CD4-positive, alpha-beta T cell (primary cell): ENCODE results near the gene FNBP1. TPM values are rescaled to one million over a fixed set of nuclear protein-coding genes. Genes with fewer than 3 reads are reported as not detected.
"Not testable (repeated sequence)": the region's sequence is repeated elsewhere in the genome, so short reads cannot be mapped to it uniquely, and the experiment has no call there.

Experiments used
- ATAC-seq: fragments of 200-7000 bp; cut with Tn5 transposase; one replicate; pipeline ENCODE4 v1.10.0; 2022; ENCODE audit warnings: mild to moderate bottlenecking; ENCODE audit not compliant: poor library complexity
- CTCF ChIA-PET: fragments of 350-600 bp; sonication (Branson Sonifier 250); formaldehyde crosslinking; loops from one replicate; lab custom pipeline; 2021; ENCODE audit warnings: antibody characterized with exemption, inconsistent platforms; lab: Charles Lee
- POLR2A ChIA-PET: fragments of 350-600 bp; sonication (Branson Sonifier 250); formaldehyde crosslinking; loops from one replicate; lab custom pipeline; 2021; ENCODE audit warnings: antibody characterized with exemption, inconsistent platforms; lab: Charles Lee
- DNase-seq, 14 experiments: peaks; one replicate each; pipeline ENCODE4 v3.0.0-alpha.2; 2013 to 2020; ENCODE audit warnings: mixed read lengths in 2 of 14
- H3K27ac ChIP-seq, 2 donors: one replicate each; pipeline versions ENCODE4 v1.5.1 to v1.7.0; 2013; ENCODE audit warnings: low read length in 2 of 2, low read depth in 1 of 2, mild to moderate bottlenecking in 1 of 2
- H3K27me3 ChIP-seq, 2 experiments: 1 replicate in 1 of 2; 2 replicates in 1 of 2; pipeline versions ENCODE4 v1.6.1 to v1.7.0; 2013; ENCODE audit warnings: low read length in 2 of 2, control low read depth in 1 of 2, mild to moderate bottlenecking in 1 of 2, moderate library complexity in 1 of 2; ENCODE audit not compliant: insufficient read depth in 2 of 2, control insufficient read depth in 1 of 2
- H3K36me3 ChIP-seq: one replicate; pipeline ENCODE4 v1.6.1; 2013; ENCODE audit warnings: low read length, control low read depth; ENCODE audit not compliant: insufficient read depth
- H3K4me1 ChIP-seq: one replicate; pipeline ENCODE4 v1.6.1; 2013; ENCODE audit warnings: low read length, control low read depth; ENCODE audit not compliant: insufficient read depth
- H3K4me3 ChIP-seq: one replicate; pipeline ENCODE4 v1.5.1; 2013; ENCODE audit warnings: mild to moderate bottlenecking, low read length, moderate library complexity
- H3K9me3 ChIP-seq, 2 experiments: 1 replicate in 1 of 2; 2 replicates in 1 of 2; pipeline versions ENCODE4 v1.6.1 to v1.7.0; 2013; ENCODE audit warnings: low read length in 2 of 2, mild to moderate bottlenecking in 2 of 2, control low read depth in 1 of 2, moderate library complexity in 1 of 2; ENCODE audit not compliant: control insufficient read depth in 1 of 2, insufficient read depth in 1 of 2
- H3K27ac Mint-ChIP-seq: one replicate; pipeline ENCODE4 v1.8.0; 2020; ENCODE audit warnings: mixed read lengths
- H3K27me3 Mint-ChIP-seq: one replicate; pipeline ENCODE4 v1.8.0; 2021; ENCODE audit warnings: mixed read lengths
- H3K36me3 Mint-ChIP-seq: one replicate; pipeline ENCODE4 v1.8.0; 2021; ENCODE audit warnings: low read depth, mixed read lengths
- H3K4me1 Mint-ChIP-seq: one replicate; pipeline ENCODE4 v1.8.0; 2021; ENCODE audit warnings: low read depth, mixed read lengths
- H3K4me3 Mint-ChIP-seq: one replicate; pipeline ENCODE4 v1.8.0; 2020; ENCODE audit warnings: mild to moderate bottlenecking, mixed read lengths
- H3K9me3 Mint-ChIP-seq: one replicate; pipeline ENCODE4 v1.8.0; 2020; ENCODE audit warnings: mixed read lengths
- CTCF ChIP-seq: fragments of 200-600 bp; IDR thresholded peaks from one replicate; pipeline ENCODE4 v1.8.0; 2022; ENCODE audit warnings: antibody characterized with exemption, mild to moderate bottlenecking
- intact Hi-C, 2 experiments: fragments of 100-400 bp; cut with DNase I in 1 of 2; cut with micrococcal nuclease in 1 of 2; formaldehyde crosslinking; loops; one replicate each; pipeline versions ENCODE4 v1.15.1 to v1.9.0; 2023 to 2025; cut with DNase I, micrococcal nuclease
- total RNA-seq, 174 experiments: library from RNA in 2 of 174; stranded (reverse) in 2 of 174; gene quantifications; one replicate each; pipeline ENCODE4 v1.2.3 and lab custom pipeline; 2021 to 2026

Gene FNBP1
- total RNA-seq, 2 experiments from 2014 or later = 166 to 181 TPM

GRCh38 chr9:129952337-129952736 lies 90.7 kb downstream of the FNBP1 start:
- ChIA-PET POLR2A (no interaction called here), CTCF (no interaction called here)
- Mint-ChIP-seq H3K4me1 (peaks cover 48% of the 10 kb centered on the region), H3K27me3 (no peaks in the 10 kb centered on the region), H3K9me3 (no peaks in the 10 kb centered on the region), H3K27ac (peak overlapping the region; percentile 20), H3K36me3 (peaks cover 85% of the 10 kb centered on the region), H3K4me3 (no peak overlapping the region)
- Histone ChIP-seq H3K27me3 (no peaks in the 10 kb centered on the region), H3K4me1 (peaks cover 30% of the 10 kb centered on the region), H3K9me3 (no peaks in the 10 kb centered on the region), H3K4me3 (no peak overlapping the region), H3K27ac (no peak overlapping the region), H3K36me3 (peaks cover 84% of the 10 kb centered on the region)
- no peak for TF ChIP-seq CTCF
- ATAC-seq = no peak
- DNase-seq = no peak
- intact Hi-C loops = no loop called here

GRCh38 chr9:129949821-129950220 lies 93.2 kb downstream of the FNBP1 start:
- ATAC-seq (no peak), DNase-seq (no peak)
- ChIA-PET POLR2A (no interaction called here), CTCF (interaction anchor here (1.5 kb wide), 1 partner anchor 13 kb away, joined by 3 read pairs; no protein-coding TSS in a partner anchor)
- H3K9me3 ChIP-seq = no peaks in the 10 kb centered on the region
- no peak for TF ChIP-seq CTCF
- Mint-ChIP-seq H3K4me3 (no peak overlapping the region), H3K9me3 (no peaks in the 10 kb centered on the region), H3K27me3 (no peaks in the 10 kb centered on the region), H3K4me1 (peaks cover 48% of the 10 kb centered on the region), H3K27ac (peak overlapping the region; percentile 79), H3K36me3 (peaks cover 82% of the 10 kb centered on the region)
- intact Hi-C loops = loop anchor here in 1 of 2 experiments (10.0 kb wide), 1 partner anchor 115 kb away; the partner anchor contains the start of genes C9orf78 and USP20
- no peak overlapping the region for H3K4me3 ChIP-seq
- peaks cover 60% of the 10 kb centered on the region for H3K36me3 ChIP-seq
- no peak overlapping the region for H3K27ac ChIP-seq
- no peaks in the 10 kb centered on the region for H3K27me3 ChIP-seq
- H3K4me1 ChIP-seq = peaks cover 28% of the 10 kb centered on the region

GRCh38 chr9:129948626-129949025 lies 94.4 kb downstream of the FNBP1 start:
- H3K9me3 ChIP-seq, DNase-seq, H3K27me3 Mint-ChIP-seq, ATAC-seq, H3K4me3 ChIP-seq, H3K27ac ChIP-seq, H3K9me3 Mint-ChIP-seq, H3K27me3 ChIP-seq: not testable (repeated sequence)
- Mint-ChIP-seq H3K4me1 (peaks cover 54% of the 10 kb centered on the region), H3K4me3 (peak overlapping the region; percentile 35), H3K36me3 (peaks cover 77% of the 10 kb centered on the region), H3K27ac (peak overlapping the region; percentile 79)
- ChIA-PET POLR2A (interaction anchor here (0.8 to 1.2 kb wide), 4 partner anchors 9 to 105 kb away, joined by 3 to 9 read pairs (median 3); partner anchors contain the start of gene GPR107), CTCF (interaction anchor here (1.0 to 1.5 kb wide), 2 partner anchors 14 to 32 kb away, joined by 3 to 4 read pairs; no protein-coding TSS in a partner anchor)
- intact Hi-C loops = loop anchor here in 1 of 2 experiments (10.0 kb wide), 1 partner anchor 114 kb away; the partner anchor contains the start of genes C9orf78 and USP20
- peaks cover 35% of the 10 kb centered on the region for H3K4me1 ChIP-seq
- H3K36me3 ChIP-seq = peaks cover 57% of the 10 kb centered on the region
